Stimulated activated CD4-positive, alpha-beta T cell treated with anti-CD3 and anti-CD28 coated beads, Interleukin-12 subunit alpha, Interleukin-12 subunit beta, amount 100 ng/mL, for 24 hours (primary cell): ENCODE results near the gene MCF2L.
A peak's percentile ranks its signal among the peaks of the same experiment; 100 is the strongest.

Experiments
- DNase-seq, 2 experiments: peaks; one replicate each; pipeline ENCODE4 v3.0.0-alpha.2; 2020; ENCODE audit warnings: low read depth in 2 of 2

The MCF2L gene

DNA sequence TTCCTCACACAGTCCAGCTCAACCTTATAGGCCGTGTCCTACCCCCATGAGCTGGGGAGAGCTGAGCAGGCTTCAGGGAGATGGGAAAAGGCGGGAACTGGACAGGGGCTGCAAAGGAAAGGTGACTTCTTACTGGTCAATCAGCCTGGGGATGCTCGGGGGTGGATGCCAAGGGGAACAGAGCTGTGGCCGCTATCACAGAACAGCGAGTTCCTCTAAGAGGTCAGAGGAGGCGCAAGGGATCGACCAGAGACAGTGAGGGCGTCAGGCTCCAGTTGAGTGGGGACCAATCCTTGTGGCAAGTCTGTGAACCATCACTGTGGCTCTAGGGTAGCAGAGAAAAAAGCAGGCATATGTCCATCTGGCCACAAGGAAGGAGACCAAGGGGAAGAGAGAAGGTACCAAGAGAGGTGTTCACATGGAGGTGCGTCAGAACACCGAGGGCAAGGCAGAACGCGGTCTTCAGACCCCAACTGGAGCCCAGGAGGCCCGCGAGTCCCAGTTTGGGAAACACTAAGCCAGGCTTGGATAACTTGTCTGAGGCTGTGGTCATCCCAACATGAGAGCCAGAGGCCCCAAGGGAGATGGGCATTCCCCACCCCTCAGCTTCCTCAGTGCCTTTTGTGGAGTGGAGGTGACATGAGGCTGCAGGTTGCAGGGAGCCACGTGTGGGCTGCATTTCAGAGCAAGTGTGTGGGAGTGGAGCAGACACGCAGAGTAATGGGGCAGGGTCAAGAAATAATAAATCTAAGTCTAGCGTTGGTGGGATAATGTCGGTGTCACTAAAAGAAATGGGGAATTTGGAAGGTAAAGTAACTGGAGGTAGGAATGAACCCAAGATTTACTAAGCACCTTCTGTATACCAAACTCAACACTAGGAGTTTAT lies 157.5 kb downstream of the MCF2L start:
- no peak for DNase-seq

DNA sequence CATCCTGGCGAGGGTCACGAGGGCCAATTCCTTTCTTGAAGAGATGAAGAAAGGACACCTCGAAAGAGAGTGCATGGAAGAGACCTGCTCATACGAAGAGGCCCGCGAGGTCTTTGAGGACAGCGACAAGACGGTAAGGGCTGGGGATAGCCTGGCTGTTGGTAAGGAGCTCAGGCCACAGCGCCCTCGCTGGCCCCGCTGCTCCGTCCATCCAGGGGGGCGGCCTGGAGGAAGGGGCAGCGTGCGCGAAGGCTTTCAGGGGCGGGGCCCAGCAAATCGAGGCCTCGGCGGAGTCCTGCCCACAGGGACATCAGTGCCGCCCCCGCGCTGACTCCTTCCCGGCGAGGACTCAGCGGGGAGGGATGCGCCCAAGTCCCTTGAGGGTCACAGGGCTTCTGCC lies 160.5 kb downstream of the MCF2L start:
- no peak for DNase-seq

DNA sequence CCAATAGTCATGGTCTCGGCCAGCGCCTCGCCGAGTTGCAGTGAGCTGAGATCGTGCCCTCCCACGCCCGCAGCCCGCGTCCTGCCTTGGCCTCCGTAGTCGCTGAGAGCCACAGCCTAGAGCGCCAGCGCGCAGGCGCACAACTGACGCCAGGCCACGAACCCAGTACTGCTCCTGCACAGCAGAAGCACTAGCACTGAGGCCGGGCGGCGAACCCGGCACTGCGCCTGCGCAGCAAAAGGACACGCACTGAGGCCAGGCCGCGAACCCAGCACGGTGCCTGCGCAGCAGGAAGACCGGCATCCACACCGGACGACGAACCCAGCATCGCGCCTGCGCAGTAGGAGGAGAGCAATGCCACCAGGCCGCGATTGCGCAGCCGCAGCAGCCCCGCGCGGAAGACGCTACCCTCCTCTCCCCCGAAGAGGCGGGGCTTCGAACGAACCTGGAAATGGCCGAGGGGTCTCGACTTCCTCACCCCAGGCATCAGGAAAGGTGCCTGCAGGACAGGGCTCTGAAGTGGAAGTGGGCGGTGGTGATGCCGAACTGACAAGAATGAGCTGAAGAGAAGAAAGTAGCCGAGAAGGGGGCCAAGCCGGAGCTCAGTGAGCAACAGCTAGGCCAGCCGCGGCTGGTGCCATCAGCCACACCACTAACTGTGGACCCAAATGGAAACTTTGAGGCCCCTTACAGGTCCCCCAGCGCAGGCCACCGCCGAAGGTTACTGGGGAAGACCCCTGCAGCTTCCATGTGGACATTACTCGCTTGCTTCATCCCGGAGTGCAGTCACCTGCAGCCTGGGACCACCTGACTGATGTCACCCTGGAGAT lies 161.1 kb downstream of the MCF2L start:
- DNase-seq, result peak in 1 of 2 experiments; percentile 31

DNA sequence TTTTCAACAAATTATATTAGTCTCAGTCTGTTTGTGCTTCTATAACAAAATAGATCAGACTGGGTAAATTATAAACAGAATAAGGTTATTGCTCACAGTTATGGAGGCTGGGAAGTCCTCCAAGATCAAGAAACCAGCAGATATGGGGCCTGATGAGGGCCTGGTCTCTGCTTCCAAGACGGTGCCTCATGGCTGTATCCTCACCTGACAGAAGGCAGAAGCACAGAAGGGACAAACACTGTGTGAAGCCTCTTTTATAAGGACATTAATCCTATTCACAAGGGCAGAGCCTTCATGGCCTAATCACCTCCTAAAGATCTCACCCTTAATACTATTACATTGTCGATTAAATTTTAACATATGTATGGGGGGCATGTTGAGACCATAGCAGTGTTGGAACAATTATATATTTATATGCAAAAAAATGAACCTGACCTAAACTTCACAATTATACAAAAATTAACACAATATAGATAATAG lies 166.3 kb downstream of the MCF2L start:
- DNase-seq, result no peak

DNA sequence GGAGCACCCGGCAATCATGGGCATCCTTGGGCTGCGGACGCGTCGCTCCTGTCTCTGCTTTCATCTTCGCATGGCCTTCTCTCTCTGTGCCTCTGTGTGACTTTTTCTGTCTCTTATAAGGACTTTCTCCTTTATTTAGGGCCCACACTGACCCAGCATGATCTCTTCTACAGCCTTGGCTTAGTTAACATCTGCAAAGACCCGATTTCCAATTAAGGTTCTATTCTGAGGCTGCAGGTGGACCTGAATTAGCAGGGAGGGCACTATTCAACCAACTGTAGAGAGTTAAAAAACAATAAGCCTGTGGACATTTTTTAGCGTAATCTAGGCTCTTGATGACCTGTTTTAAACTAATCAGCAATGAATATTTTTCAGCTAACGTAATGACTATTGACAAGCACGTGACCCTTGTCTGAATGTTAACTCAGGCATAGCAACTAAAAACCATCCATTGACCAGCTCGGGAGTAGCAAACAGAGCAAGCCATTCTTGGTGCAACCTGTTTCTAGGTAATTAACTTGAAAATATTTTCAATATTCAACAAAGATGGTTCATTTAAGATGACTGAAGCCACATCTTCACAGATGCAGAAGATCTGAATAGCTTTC lies 168.8 kb downstream of the MCF2L start:
- DNase-seq, result no peak

DNA sequence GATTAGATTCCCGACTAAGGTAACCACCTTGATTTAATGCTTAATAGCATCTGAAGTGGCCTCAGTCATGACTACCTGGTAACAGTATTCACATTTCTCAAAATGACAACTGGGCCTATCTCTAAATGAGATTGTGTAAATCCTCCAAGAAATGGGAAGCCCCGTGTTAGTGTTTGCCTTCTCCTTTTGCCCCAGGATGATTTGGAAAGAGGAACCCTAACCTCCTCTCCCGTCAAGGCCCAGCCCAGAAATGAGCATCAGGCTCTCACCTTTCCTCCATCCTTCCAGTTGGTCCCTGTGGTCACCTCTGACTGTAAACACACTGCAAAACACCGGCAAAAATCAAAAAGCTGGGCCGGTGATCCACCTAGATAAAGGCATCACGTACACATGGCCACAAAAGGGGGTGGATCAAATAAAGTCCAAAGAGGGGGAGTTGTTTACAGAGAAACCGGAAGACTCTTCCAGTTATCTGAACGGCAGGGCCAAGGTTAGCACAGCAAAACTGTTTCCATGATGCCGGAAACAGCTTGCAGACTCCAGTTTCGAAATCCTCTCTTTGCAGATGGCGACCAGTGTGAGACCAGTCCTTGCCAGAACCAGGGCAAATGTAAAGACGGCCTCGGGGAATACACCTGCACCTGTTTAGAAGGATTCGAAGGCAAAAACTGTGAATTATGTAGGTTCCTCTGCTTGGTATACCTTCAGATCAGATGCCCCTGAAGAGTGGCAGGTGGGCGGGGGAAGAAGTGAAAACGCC lies 170.0 kb downstream of the MCF2L start:
- no peak for DNase-seq

DNA sequence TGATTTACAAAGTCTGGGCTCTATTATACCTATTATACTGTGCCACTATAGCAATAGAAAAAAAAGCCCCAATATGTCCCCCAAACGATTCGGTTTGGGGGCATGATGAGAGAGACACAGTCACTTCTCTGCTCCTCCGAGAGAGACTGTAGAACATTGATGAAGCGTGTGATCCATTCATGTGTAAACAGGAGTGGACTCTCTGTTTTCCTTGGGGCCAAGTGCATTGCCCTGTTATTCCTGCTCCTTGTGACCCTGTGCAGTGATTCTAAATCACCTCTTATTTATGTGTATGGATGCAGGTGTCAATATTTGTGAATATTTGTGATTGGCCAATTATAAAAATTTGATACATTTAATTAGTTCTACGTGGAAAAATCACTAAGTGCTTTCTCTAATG lies 170.6 kb downstream of the MCF2L start:
- DNase-seq, result no peak

DNA sequence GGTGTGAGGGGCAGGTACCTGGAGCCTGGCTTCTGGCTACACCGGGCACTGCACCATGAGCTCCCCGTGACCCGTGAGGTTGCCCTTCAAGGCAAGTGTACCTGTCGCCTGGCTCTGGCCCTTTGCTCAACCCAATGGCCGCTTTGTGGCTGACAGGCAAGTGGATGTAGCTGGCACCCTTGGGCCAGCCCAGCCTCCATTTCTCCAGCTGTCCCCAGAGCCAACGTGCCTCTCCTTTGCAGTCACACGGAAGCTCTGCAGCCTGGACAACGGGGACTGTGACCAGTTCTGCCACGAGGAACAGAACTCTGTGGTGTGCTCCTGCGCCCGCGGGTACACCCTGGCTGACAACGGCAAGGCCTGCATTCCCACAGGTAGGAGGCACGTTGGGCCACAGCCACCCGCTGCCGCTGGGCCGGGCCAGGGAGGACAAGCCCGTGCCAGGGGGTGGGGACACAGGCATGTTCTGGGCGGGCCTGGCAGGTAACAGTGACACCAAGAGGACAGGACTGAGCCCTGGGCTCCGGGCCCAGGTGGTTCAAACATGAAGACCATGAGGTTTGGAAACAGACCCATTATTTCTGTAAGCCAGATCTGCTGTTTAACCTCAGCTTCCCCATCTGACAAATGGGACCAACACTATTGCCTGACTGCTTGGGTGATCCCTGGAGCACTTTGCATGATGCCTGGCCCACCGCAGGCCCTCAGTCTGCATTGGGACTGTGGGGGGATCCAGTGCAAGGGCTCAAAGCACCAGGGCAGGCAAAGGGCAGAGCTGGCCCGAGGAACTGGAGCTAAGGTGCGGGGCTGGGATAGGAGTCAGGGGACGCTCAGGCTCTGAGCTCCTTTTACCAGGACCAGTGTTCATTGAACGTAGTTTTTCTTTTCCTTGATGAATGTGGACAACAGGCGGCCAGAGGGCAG lies 171.9 kb downstream of the MCF2L start:
- no peak for DNase-seq

DNA sequence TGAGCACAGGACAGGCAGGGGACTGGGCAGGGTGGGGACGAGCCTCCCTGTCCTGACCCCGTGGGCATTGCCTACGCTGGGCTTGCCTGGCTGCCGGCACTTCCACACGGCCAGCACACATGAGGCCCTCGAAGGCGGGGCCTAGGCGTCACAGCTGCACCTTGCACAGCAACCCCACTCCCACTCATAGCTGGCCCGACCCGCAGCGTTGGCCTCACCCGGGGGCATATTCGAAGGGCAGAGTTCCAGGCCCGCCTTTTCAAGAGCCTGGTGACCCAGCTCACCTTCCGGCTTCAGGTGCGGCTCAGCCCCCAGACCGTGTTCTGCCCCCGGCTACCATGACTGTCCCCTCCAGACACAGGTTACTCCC lies 172.6 kb downstream of the MCF2L start:
- DNase-seq, result no peak

DNA sequence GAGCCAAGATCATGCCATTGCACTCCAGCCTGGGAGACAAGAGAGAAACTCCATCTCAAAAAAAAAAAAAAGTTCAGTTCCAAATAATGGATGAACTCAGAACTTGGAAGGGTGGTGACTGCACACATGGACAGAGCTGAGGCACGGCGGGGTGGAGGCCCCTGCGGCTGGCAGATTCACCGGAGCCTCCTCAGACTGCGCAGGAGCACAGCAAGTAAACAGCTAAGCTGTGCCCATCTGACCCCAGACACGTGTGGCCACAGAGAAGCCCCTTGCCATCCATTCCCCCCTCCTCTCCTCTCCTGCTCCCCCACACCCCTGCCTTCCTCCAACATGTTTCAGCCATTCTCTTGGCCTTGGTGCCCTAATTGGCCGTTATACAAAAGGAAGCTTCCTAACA lies 173.9 kb downstream of the MCF2L start:
- DNase-seq, result no peak

DNA sequence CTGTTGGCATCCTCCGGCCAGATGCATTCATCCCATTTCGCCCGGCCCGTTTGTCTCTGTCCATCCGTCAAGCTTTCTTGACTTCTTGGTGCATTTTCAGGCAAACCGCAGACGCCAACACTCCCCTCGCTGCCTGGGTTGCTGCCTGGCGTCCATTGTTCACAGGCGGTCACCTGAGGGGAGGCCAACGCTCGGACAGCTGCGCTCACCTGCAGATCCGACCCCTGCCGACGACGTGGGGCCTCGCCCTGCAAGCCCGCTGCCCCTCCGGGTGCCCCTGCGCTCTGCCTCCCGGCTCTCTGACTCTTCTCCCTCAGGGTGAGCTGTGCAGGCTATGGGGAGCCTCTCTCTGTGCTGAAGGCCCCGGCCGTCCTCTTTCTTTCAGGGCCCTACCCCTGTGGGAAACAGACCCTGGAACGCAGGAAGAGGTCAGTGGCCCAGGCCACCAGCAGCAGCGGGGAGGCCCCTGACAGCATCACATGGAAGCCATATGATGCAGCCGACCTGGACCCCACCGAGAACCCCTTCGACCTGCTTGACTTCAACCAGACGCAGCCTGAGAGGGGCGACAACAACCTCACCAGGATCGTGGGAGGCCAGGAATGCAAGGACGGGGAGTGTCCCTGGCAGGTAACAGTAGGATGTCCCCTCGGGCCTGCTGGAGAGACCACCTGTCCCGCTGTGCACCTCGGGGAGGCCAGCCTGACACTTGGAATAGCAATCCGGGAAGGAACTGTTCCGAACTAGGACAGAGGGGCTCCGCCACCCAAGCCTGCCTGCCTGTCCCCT lies 174.6 kb downstream of the MCF2L start:
- no peak for DNase-seq

DNA sequence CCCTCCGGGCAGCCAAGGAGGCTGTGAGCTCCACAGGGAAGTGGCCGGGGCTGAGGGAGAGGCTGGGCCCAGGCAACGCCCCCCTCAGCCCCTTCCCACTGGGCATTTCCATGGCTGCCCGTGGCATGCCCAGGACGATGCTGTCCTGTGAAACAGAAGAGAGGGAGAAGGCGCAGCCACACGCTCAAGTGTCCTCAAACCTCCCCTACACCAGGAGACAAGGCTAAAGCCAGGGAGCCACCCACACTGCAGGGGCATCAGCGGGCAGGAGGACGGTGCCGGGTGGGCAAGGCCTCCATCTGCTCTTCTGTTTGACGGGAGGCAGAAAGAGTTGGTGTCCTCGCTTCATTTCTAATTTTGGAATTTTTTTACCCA lies 175.2 kb downstream of the MCF2L start:
- DNase-seq, result no peak

DNA sequence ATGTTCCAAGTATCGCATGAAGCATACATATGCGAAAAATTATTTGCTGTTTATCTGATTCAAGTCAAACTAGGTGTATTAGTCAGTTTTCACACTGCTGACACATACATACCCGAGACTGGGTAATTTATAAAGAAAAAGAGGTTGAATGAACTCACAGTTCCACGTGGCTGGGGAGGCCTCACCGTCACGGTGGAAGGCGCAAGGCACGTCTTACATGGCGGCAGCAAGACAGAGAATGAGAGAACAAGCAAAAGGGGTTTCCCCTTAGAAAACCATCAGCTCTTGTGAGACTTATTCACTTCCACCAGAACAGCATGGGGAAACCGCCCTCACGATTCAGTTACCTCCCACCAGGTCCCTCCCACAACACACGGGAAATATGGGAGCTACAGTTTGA lies 176.5 kb downstream of the MCF2L start:
- no peak for DNase-seq

DNA sequence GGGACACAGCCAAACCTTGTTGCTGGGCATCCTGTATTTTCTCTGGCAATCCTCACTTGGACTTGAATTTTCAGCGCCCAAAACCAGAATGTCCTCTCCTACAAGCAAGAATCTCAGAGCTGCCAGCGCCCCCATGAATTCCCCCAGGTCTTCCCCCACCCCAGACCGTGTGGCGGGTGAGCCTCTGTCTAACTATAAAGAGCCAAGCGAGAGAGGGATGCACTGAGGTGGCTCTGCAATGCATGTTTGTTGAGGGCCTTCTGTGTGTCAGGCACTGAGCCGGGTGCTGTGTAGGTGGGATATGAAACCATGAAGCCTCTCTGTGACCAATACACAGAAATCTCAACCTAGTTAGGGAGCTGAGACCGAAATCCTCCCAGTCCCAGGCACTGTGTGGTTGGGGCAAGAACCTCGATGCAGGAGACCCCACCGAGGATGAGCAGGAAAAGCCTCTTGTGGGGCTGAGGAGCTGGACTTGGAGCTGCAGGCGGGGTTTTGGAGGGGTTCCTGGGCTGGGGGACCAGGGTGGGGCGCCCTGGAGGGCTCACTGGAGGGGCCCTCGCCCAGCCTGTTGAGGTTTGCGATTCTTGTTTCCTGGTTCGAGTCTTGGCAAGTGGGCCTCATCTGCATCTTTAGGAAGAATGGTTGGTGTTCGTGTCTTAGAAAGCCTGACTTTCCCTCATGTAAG lies 177.0 kb downstream of the MCF2L start:
- DNase-seq, result no peak

DNA sequence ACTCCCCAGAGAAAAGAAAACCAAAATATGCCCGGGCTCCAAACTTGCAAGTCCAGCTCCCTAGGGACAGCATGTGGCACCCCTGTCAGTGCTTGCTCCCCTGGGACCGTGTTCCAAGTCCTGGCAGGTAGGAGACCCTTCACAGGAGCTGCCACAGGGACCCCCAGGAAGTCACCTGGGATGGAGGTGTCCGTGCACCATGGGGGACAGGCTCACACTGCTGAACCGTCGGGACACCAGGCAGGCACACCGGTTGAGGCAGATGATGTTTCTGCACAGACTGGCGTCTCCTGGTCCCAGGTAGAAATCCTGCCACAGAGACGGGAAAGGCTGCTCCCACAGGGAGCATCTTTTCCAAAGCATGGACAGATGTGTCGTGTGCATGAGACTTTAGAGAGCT lies 177.7 kb downstream of the MCF2L start:
- no peak for DNase-seq

DNA sequence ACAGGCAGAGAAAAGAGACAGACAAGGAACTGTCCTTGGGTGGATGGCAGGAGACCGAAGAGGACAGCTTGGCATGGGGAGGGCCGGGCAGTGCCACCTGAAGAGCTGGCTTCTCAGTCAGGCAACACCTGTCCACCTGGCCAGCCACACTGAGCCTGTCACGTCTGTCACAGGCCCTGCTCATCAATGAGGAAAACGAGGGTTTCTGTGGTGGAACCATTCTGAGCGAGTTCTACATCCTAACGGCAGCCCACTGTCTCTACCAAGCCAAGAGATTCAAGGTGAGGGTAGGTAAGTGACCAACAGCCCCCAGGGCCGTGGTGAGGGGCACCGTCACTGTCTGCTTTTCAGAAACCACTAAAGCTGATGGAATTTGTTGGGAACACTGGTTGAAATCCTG lies 178.2 kb downstream of the MCF2L start:
- no peak for DNase-seq

DNA sequence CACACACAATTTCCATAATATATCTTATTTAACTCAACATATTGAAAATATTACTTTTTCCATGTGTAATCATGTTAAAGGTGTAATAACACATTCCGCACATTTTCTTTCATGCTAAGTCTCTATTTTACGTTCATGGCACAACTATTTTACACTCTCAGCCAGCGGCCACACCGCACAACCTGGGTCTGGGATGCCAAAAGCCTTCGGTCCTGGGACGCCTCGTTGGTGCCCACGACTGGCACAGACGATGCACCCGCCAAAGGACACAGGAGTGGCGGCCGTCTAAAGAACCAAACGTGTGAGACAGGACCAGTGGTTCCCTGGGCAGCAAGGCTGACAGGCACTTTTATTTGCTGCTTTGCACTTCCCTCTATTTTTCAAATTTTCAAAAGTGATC lies 179.4 kb downstream of the MCF2L start:
- DNase-seq, result no peak

DNA sequence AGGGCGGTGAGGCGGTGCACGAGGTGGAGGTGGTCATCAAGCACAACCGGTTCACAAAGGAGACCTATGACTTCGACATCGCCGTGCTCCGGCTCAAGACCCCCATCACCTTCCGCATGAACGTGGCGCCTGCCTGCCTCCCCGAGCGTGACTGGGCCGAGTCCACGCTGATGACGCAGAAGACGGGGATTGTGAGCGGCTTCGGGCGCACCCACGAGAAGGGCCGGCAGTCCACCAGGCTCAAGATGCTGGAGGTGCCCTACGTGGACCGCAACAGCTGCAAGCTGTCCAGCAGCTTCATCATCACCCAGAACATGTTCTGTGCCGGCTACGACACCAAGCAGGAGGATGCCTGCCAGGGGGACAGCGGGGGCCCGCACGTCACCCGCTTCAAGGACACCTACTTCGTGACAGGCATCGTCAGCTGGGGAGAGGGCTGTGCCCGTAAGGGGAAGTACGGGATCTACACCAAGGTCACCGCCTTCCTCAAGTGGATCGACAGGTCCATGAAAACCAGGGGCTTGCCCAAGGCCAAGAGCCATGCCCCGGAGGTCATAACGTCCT lies 180.0 kb downstream of the MCF2L start:
- no peak for DNase-seq
